Fibroblast of lung (primary cell): ENCODE results near the gene CLSTN1. TPM values are rescaled to one million over a fixed set of nuclear protein-coding genes. Genes with fewer than 3 reads are reported as not detected.

Experiments used
- DNase-seq, 2 donors: peaks; one replicate each; pipeline versions ENCODE4 v3.0.0 to v3.0.0-alpha.2; 2010; ENCODE audit warnings: low read depth in 2 of 2
- H2AFZ ChIP-seq: 2 replicates; pipeline ENCODE4 v1.5.1; 2012; ENCODE audit warnings: low read length, control low read depth, inconsistent platforms
- H3K27ac ChIP-seq: 2 replicates; pipeline ENCODE4 v1.5.1; 2011; ENCODE audit warnings: low read length, control low read depth; ENCODE audit not compliant: insufficient read depth
- H3K27me3 ChIP-seq: 2 replicates; pipeline ENCODE4 v1.5.1; 2011; ENCODE audit warnings: mild to moderate bottlenecking, low read length; ENCODE audit not compliant: control insufficient read depth, insufficient read depth
- H3K36me3 ChIP-seq: 2 replicates; pipeline ENCODE4 v1.5.1; 2011; ENCODE audit warnings: low read length; ENCODE audit not compliant: control insufficient read depth, insufficient read depth
- H3K4me1 ChIP-seq: 2 replicates; pipeline ENCODE4 v1.5.1; 2011; ENCODE audit warnings: low read length; ENCODE audit not compliant: control insufficient read depth, insufficient read depth; ENCODE audit errors: extremely low read depth
- H3K4me2 ChIP-seq: 2 replicates; pipeline ENCODE4 v1.5.1; 2011; ENCODE audit warnings: low read length, control low read depth; ENCODE audit not compliant: insufficient read depth; ENCODE audit errors: extremely low read depth
- H3K4me3 ChIP-seq, 4 experiments: fragments of 200-600 bp in 1 of 4; sonication (generic) in 1 of 4; replicated peaks in 1 of 4; 2 replicates each; pipeline ENCODE4 v1.5.1; 2011 to 2016; ENCODE audit warnings: low read length in 4 of 4, low read depth in 3 of 4, mild to moderate bottlenecking in 3 of 4, control low read depth in 2 of 4, inconsistent platforms in 1 of 4, mixed read lengths in 1 of 4; ENCODE audit not compliant: insufficient read depth in 1 of 4; ENCODE audit errors: control extremely low read depth in 1 of 4
- H3K79me2 ChIP-seq: 2 replicates; pipeline ENCODE4 v1.5.1; 2012; ENCODE audit warnings: mild to moderate bottlenecking, low read length, inconsistent platforms; ENCODE audit not compliant: control insufficient read depth, insufficient read depth
- H3K9ac ChIP-seq: 2 replicates; pipeline ENCODE4 v1.5.1; 2011; ENCODE audit warnings: mild to moderate bottlenecking, low read length, control low read depth; ENCODE audit not compliant: insufficient read depth
- H3K9me3 ChIP-seq: 2 replicates; pipeline ENCODE4 v1.5.1; 2012; ENCODE audit warnings: low read depth, low read length; ENCODE audit not compliant: control insufficient read depth, insufficient read depth
- H4K20me1 ChIP-seq: 2 replicates; pipeline ENCODE4 v1.5.1; 2011; ENCODE audit warnings: low read length; ENCODE audit not compliant: control insufficient read depth, insufficient read depth; ENCODE audit errors: extremely low read depth
- EZH2 ChIP-seq: IDR thresholded peaks from 2 replicates; pipeline ENCODE4 v1.5.1; 2012; ENCODE audit warnings: low read length, control low read depth, mild to moderate bottlenecking; ENCODE audit errors: missing control alignments
- polyA plus RNA-seq, 2 donors: library from polyadenylated mRNA; depleted of rRNA in 1 of 2; stranded (reverse) in 1 of 2; unstranded in 1 of 2; fragments of >200 nt; gene quantifications; 2 replicates each; pipeline ENCODE4 v1.2.1, GENCODE V29; 2011 to 2012; ENCODE audit warnings: missing spikeins in 1 of 2
- total RNA-seq: library from RNA; depleted of rRNA; stranded (reverse); fragments of >200 nt; gene quantifications from 2 replicates; pipeline ENCODE4 v1.2.1, GENCODE V29; 2014
- TF ChIP-seq, protein P1 (sequence below), 2 donors: IDR thresholded peaks in 1 of 2; conservative IDR thresholded peaks in 1 of 2; 1 replicate in 1 of 2; 2 replicates in 1 of 2; pipeline ENCODE4 v1.5.1; 2011 to 2012; ENCODE audit warnings: low read length in 2 of 2, control low read depth in 1 of 2, inconsistent platforms in 1 of 2, low read depth in 1 of 2, mild to moderate bottlenecking in 1 of 2

Gene CLSTN1
- total and polyA plus RNA-seq, 2 donors (not counting 1 experiment from before 2014, with no cell fraction given), result 57.4 to 115 TPM

GRCh38 chr1:9866836-9867235 lies 43.1 kb upstream of the CLSTN1 start:
- Histone ChIP-seq H3K36me3 (peaks cover 2% of the 10 kb centered on the region), H2AFZ (no peak overlapping the region), H4K20me1 (no peaks in the 10 kb centered on the region), H3K27ac (no peak overlapping the region), H3K79me2 (no peaks in the 10 kb centered on the region), H3K27me3 (no peaks in the 10 kb centered on the region), H3K9ac (no peak overlapping the region), H3K9me3 (no peaks in the 10 kb centered on the region), H3K4me3 (no peak overlapping the region), H3K4me2 (no peak overlapping the region), H3K4me1 (no peaks in the 10 kb centered on the region)
- TF ChIP-seq, protein P1, sequence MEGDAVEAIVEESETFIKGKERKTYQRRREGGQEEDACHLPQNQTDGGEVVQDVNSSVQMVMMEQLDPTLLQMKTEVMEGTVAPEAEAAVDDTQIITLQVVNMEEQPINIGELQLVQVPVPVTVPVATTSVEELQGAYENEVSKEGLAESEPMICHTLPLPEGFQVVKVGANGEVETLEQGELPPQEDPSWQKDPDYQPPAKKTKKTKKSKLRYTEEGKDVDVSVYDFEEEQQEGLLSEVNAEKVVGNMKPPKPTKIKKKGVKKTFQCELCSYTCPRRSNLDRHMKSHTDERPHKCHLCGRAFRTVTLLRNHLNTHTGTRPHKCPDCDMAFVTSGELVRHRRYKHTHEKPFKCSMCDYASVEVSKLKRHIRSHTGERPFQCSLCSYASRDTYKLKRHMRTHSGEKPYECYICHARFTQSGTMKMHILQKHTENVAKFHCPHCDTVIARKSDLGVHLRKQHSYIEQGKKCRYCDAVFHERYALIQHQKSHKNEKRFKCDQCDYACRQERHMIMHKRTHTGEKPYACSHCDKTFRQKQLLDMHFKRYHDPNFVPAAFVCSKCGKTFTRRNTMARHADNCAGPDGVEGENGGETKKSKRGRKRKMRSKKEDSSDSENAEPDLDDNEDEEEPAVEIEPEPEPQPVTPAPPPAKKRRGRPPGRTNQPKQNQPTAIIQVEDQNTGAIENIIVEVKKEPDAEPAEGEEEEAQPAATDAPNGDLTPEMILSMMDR (conservative IDR thresholded peaks at IDR 0.05 in 1 of 2, IDR thresholded peaks at IDR 0.05 in 1 of 2; ENCODE audit: low read depth in 1 of 2, low read length in 2 of 2), result no peak
- no peak for TF ChIP-seq EZH2
- DNase-seq, result no peak

DNA sequence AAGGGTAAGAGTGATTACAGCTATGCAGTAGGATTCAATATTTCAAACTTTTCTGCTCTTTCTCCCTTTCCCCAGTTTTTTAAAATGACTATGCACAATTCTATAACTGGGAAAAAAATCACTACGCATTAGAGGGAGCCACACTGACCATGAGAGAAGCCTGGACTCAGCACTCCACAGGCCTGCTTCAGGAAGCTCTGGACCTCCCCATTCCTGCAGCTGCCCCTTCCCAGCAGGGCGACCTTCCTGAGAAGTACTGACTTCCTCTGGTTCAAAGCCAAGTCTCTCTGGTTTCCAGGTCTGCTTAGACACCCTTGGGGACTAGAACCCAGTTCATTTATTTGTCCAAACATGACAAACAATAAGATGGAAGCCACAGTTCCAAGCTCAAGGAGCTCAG lies 42.0 kb upstream of the CLSTN1 start:
- Histone ChIP-seq H3K36me3 (peaks cover 2% of the 10 kb centered on the region), H3K27ac (no peak overlapping the region), H3K4me3 (no peak overlapping the region), H2AFZ (no peak overlapping the region), H4K20me1 (no peaks in the 10 kb centered on the region), H3K27me3 (no peaks in the 10 kb centered on the region), H3K4me1 (no peaks in the 10 kb centered on the region), H3K4me2 (no peak overlapping the region), H3K9ac (no peak overlapping the region), H3K9me3 (no peaks in the 10 kb centered on the region), H3K79me2 (no peaks in the 10 kb centered on the region)
- TF ChIP-seq, protein P1 (conservative IDR thresholded peaks at IDR 0.05 in 1 of 2, IDR thresholded peaks at IDR 0.05 in 1 of 2; ENCODE audit: low read depth in 1 of 2, low read length in 2 of 2), result no peak
- TF ChIP-seq EZH2, result no peak
- DNase-seq, result no peak

GRCh38 chr1:9863371-9863770 lies 39.6 kb upstream of the CLSTN1 start:
- Histone ChIP-seq H3K9me3 (no peaks in the 10 kb centered on the region), H2AFZ (no peak overlapping the region), H3K27me3 (no peaks in the 10 kb centered on the region), H3K27ac (no peak overlapping the region), H3K9ac (no peak overlapping the region), H4K20me1 (peaks cover 1% of the 10 kb centered on the region), H3K79me2 (no peaks in the 10 kb centered on the region), H3K4me1 (no peaks in the 10 kb centered on the region), H3K4me3 (no peak overlapping the region), H3K36me3 (peaks cover 2% of the 10 kb centered on the region), H3K4me2 (no peak overlapping the region)
- DNase-seq, result no peak
- TF ChIP-seq EZH2, result no peak
- TF ChIP-seq, protein P1 (conservative IDR thresholded peaks at IDR 0.05 in 1 of 2, IDR thresholded peaks at IDR 0.05 in 1 of 2; ENCODE audit: low read depth in 1 of 2, low read length in 2 of 2), result no peak
